Activated T-cell treated with anti-CD3 and anti-CD28 coated beads for 1 hour (primary cell): ENCODE measurements around the gene ZFP42.
"Not testable (repeated sequence)": the region's sequence is repeated elsewhere in the genome, so short reads cannot be mapped to it uniquely, and the experiment has no call there.

Source experiments
- DNase-seq: peaks from one replicate; pipeline ENCODE4 v3.0.0-alpha.2; 2020; ENCODE audit warnings: low read depth

Gene ZFP42

DNA sequence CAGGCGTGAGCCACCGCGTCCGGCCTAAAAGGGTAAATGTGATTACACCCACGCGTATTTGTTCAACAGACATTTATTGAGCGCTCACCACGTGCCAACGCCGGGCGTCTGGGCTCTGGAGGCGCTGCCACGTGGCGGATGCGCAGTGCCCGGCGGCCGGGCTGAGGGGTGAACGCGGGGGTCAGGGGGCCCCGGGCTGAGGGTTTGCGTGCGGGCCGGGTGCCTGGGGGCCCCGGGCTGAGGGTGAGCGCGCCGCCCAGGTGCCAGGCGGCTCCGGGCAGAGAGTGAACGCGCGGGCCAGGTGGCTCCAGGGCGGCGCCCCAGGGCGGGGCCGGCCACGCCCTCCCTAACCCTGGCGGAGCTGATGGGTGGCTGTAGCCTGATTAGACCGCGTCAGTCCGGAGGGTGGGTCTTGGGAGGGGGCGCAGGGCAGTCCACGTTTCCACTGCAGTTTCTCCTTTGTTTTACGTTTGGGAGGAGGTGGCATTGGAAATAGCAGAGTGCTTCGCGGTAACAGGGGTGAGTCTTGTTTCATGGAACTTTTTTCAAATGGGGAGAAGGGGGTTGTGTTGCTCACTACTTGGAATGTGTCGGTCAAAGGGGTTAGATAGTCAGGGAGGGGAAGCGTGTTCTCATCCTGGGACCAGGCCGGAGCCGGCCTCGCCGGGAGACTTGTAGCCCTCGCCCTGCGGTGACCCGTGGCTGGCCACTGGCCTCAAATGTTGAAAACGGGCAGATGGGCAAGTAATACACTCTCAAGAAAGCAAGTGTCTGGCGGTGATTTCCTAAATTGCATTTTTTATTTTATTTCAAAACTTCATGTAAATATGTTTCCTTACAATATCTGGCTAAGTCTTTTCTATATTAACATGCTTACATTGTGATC is at the start of gene ZFP42:
Gene ZFP42 (plus strand): TSS at position 450 of the 886 bp plus-strand sequence. CDS start 7,037 bp downstream, outside the sequence.
- DNase-seq = no peak

GRCh38 chr4:187961171-187961570 is 34.4 kb upstream of the ZFP42 start:
- no peak for DNase-seq

- no peak for DNase-seq
Observed at GRCh38 chr4:187961961-187962360, 33.6 kb upstream of the ZFP42 start.

DNA sequence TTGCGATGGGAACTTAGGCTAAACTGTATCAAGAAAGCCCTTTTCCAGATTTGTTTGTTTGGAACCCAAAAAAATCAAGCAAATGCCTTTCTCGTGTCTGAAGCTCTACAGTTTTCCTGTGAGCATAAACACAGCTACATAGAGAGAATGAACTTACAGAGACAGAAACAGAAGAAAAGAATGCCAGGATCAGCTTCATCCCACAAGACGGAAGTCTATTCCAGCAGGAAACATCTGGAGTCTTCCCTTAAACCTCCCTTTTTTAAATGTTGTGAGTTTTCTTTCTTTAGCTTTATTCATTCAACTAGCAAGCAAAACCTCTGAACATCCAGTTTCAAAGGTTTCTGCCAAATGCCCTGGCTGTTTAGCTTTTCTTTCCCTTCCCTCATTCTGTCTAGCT is 32.6 kb upstream of the ZFP42 start:
- no peak for DNase-seq

GRCh38 chr4:187965726-187966125 is 29.8 kb upstream of the ZFP42 start:
- no peak for DNase-seq

DNA sequence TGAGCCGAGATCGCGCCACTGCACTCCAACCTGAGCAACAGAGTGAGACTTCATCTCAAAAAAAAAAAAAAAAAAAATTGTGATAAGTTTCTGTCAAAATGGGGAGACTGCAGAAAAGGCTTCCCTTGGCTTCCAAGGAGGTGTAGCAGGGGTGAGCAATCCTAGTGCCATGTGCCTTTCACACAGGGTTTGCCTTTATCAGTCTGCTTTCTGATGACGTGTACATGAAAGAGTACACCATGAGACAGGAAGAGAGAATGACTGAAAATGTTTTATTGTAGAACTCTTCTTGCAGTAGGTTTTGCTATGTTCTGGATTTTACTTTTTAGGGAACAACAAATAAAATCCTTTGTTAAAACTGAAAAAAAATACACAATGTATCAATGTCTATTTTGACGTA is 23.4 kb upstream of the ZFP42 start:
- DNase-seq = no peak

- DNase-seq = no peak
Observed at GRCh38 chr4:187983746-187984145, 11.8 kb upstream of the ZFP42 start.

DNA sequence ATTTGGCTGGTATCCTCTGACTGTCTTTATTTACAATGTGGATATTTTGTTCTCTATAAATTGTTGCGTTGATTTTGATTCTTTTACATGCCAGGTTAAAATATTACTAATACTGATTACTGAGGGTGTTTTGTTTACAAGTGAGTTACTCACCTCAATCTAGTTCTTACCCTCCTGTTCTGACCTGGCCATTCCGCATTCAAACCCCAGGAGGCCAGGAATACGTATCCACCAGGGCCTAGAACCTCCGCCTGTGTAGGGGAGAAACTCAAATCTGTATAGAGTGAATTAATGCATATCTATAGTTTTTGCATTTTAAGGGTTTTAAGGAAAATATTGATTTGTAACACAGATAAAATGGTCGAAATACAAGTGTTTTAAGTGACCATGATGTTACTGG is 2.6 kb upstream of the ZFP42 start:
- no peak for DNase-seq

DNA sequence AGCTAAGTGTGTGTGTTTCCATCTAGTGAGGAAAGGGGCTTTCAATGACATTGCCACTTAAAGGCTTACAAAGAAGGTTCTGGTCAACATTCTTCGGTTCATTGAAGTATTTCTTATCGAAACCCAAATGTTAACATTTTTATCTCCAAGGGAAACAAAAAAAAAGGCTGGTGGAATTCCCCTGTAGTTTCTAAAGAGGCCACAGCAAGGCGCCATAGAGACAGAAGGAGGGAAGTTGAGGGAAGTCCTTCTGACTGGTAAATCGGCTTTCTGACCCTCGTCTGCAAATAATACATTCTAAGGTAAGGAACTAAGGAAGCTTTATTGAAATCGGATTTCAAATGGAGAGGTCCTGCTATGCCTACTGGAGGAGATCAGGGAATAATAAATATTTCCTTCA is 1.7 kb upstream of the ZFP42 start:
- DNase-seq = no peak

DNA sequence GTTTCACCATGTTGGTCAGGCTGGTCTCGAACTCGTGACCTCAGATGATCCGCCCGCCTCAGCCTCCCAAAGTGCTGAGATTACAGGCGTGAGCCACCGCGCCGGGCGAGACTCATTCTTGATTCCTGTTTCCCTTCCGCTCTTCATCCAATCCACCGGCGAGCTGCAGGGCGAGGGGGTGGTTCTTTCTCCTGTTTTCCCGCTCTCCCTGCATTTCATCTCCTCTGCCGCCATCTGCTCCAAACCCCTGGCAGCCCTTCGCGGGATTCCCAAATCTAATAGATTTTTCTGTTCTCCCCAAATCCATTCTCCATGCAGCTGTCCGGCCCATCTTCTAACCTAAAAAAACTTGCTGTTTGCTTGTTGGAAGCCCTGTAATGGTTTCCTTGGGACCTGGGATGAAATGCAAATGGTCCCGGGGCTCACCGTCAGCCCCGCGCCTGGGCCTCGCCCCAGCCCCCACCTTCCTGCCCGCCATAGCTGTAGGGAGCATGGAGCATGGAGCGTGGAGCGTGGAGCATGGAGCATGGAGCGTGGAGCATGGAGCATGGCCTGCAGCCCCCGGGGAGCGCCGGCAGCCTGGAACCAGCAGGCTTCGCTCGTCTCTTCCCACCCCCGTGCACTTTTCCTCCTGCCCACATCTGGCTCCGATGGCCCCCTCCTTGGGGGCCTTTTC is 1.1 kb downstream of the ZFP42 start:
- DNase-seq = no peak

DNA sequence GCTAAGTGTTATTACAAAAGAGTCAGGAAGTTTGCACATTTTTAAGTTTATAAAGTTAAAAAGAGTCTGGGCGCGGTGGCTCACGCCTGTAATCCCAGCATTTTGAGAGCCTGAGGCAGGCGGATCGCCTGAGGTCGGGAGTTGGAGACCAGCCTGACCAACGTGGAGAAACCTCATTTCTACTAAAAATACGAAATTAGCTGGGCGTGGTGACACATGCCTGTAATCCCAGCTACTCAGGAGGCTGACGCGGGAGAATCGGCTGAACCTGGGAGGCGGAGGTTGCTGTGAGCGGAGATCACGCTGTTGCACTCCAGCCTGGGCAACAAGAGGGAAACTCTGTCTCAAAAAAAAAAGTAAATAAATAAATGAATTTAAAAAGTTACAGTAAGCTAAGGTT is 2.4 kb downstream of the ZFP42 start:
- not testable (repeated sequence) for DNase-seq

DNA sequence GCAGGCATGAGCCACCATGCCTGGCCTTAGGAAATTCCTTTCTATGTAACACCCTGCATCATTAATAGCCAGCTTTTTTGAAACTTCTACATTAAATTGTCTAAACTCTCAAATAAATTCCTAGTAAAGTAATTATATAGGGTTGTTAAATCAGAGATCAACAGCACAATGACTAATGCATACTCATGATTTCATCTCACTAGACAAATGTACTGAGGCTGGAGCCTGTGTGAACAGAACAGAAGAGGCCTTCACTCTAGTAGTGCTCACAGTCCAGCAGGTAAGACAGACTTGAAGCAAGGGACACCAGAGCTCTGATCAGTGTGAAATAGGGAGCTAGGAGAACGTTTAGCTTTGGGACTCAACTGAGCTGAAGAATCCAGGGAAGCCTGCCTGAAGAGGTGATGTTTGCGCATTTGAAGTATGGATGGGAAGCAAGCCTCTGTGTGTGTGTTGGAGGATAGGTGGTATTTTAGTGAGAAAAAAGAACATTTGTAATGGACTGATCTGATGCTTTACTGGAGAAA is 3.9 kb downstream of the ZFP42 start:
- DNase-seq = no peak

DNA sequence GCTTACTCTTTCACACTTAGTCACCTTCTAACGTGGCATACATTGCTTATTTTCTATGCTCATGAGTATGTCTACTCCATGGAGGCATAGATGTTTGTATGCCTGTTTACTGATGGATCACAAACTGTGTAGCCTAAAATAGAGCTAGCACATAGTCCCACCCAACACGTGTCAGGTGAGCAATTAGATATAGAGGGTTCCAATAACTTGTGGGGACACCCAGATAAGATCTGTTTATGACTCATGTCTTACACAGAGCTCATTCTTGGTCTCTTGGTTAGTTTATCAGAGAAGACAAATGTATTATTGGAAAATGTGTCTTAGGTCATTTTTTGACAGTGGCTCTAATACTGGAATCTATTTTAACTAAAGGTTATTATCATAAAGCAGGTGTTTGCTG is 6.8 kb downstream of the ZFP42 start:
- no peak for DNase-seq

DNA sequence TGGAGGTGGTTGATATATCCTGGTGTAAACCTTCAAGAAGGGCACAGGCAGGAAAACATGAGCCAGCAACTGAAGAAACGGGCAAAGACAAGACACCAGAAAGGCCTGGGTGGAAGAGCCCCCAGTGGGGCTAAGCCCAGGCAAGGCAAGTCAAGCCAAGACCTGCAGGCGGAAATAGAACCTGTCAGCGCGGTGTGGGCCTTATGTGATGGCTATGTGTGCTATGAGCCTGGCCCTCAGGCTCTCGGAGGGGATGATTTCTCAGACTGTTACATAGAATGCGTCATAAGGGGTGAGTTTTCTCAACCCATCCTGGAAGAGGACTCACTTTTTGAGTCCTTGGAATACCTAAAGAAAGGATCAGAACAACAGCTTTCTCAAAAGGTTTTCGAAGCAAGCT is 7.2 kb downstream of the ZFP42 start:
- no peak for DNase-seq

DNA sequence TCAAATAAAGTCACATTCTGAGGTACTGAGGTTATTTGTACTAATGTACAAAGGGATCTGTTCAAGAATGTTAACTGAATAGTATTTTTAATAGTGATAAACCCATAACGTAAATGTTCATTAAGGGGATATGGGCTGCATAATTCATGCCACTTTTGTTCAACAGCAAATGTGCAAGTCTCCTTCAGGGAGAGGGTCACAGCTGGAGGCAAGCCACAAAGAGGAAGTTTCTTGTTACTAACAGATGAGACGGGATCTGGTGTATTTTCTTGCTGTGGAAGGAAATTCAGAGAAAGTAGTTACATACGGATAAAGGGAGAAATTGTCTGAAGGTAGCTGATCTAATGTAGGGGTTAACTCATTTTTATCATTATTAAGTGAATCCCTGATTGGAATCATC is 10.0 kb downstream of the ZFP42 start:
- no peak for DNase-seq

- no peak for DNase-seq
Observed at GRCh38 chr4:188006285-188006848, 10.8 kb downstream of the ZFP42 start.

- DNase-seq = no peak
Observed at GRCh38 chr4:188008377-188008776, 12.8 kb downstream of the ZFP42 start.

DNA sequence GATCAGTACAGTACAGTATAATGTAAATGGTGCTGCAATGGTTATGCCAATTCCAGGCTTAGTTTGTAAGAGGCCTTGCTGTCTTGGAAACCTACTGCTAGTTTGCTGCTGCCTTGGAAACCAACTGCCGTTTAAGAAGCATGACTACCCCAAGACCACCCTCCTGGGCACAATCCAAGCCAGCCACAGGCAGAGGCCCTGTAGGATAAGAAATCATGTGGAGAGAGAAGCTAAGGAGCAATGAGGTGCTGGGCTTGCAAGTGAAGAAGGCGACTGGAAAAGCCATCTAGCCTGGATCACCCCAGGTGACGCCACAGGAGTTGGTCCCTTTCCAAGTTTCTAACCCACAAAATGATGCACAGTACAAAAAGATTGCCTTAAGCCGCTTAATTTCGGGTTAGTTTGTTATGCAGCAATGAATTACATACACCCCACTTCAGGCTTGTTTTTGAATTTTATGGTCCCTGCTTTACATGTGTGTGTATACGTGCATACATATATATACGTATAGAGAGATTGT is 16.9 kb downstream of the ZFP42 start:
- no peak for DNase-seq

DNA sequence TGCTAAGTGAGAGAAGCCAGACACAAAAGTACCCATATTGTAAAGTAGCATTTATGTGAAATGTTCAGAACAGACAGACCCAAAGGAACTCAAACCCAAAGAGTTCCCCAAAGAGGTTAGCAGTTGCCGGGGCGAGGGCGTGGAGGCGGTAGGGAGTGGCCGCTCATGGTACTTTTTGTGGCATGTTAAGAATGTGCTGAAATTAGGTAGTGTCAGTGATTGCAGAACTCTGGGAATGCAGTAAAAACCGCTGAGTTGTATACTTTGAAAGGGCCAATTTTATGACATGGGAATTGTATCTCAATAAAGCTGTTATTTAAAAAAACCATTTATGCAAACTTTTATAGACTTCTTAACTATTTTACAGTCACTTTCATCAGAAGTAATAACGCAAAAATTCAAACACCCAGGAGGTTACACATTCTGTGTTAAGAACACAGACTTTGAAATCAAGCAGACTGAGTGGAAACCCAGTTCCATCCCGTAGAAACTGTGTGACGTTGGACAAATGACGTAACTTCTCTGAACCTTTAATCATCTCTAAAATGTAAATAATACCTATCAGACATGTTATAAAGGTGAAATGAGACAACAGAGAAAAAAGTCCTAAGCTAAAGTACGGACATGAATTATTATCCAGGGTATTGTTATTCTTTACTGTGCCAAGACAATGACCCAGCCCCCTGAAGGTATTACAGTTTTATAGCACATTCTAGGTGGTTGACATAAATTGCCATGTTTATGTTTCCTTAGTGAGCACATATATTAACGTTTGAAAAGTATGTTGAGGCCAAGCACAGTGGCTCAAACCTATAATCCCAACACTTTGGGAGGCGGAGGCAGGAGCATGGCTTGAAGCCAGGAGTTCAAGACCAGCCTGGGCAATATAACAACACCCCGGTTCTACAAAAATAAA is 19.7 kb downstream of the ZFP42 start:
- no peak for DNase-seq

DNA sequence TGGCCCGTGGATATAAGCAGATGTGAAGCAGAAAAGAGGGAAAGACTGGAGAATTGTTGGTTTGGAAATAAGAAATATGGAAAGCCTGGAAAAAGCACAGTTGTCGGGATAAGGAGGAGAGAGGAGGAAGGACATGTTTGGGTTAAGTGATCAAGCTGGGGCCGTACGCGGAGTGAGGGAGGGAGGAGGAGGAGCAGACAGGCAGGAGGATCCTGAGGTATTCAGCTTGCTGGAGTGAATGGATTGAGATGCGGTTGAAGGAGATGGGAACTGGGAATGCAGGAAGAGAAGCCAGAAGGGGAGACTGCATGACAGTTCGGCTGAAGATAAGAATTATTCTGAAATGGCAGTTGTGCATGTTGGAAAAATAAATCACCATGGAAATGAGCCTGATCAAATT is 21.2 kb downstream of the ZFP42 start:
- no peak for DNase-seq

DNA sequence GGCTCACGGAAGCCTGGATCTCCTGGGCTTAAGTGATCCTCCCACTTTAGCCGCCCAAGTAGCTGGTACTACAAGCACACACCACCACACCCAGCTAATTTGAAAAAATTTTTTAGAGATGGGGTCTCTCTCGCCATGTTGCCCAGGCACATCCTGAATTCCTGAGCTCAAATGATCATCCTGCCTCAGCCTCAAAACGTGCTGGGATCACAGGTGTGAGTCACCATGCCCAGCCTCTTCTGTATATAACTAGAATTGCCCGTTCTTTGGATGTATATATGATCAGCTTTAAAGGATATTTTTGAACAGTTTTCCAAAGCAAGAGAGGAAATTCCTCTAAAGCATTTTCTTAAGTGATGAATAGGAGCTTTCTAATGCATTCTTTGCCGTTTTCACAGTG is 22.7 kb downstream of the ZFP42 start:
- no peak for DNase-seq
